ENCODE results near the gene POU3F1. TPM values are rescaled to one million over a fixed set of nuclear protein-coding genes. Genes with fewer than 3 reads are reported as not detected.
A peak's percentile ranks its signal among the peaks of the same experiment; 100 is the strongest.

The POU3F1 gene
- total RNA-seq, 1 donor from 2014 or later = 0.32 TPM

DNA sequence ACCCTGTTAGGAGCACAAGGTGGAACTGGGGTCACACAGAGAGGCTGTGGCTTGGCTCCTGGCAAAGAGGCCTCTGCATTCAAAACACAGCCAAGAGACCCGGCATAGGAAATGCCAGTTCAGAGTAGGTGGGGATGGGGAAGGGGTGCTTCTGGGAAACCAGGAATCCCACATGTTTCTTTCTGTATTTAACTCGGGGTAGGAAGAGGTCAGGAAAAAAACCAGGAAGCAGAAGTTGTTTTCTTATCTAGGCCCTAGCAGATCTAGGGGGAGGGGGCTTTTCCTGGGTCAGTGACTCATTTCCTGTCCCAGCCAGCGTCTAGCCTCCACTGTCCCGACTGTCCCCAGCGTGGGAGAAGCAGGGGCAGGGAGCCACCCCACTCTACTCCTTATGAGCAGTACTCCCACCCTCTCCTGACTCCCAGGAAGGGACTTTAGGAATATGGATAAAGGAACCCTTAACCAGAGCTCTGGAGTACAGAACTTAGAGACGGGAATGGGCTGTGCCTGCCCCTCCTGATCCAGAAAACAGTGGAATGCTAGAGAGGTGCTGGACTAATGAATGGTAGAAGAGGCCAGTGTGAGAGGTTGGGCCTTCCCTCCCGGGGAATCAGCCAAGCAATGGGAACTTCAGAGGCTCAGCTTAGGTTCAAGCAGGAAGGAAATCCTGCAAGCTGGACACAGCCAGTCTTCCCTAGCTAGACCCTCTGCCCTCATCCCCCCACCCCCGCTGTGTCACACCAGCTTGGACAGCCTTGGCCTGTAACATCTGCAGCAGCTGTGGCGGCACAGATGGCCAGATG, 47.0 kb downstream of the POU3F1 start:
- no peak for DNase-seq (ENCODE audit: low spot score)
- H3K9me3 Mint-ChIP-seq = no peaks in the 10 kb centered on the region
- H3K36me3 Mint-ChIP-seq (ENCODE audit: low read depth) = peaks cover 57% of the 10 kb centered on the region
- peak overlapping the region; percentile 94 for H3K27ac Mint-ChIP-seq
- peaks cover 66% of the 10 kb centered on the region for H3K4me1 Mint-ChIP-seq (ENCODE audit: low read depth)
- peak overlapping the region; percentile 65 for H3K4me3 Mint-ChIP-seq (ENCODE audit: low read depth)
- no peaks in the 10 kb centered on the region for H3K27me3 Mint-ChIP-seq (ENCODE audit: low read depth)
- intact Hi-C loops (cut with micrococcal nuclease) = loop anchor here (10.0 kb wide), 1 partner anchor 525 kb away; the partner anchor contains the start of gene ZC3H12A

DNA sequence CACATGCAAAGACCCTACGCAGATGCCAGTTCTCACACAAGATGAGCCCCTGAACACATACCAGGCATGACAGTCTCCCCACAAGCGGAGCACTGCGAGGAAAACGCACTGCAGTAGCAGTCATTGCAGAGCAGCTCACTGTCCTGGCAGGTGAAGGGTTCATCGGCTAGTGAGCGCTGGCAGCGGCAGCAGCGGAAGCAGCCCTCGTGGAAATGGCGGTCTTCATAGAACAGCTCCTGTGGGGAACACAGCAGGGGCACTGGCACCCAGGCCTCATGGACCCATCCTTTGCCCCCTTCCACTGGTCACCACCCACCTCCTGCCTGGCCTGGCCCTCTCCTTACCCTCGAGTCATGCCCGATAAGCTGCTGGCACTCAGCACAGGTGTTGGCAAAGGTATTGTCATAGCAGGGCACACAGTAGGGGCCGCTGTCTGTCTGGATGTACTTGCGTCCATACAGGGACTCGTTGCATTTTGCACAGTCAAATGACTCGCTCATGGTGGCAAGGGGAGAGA, 47.6 kb downstream of the POU3F1 start:
- H3K36me3 Mint-ChIP-seq (ENCODE audit: low read depth) = peaks cover 53% of the 10 kb centered on the region
- H3K4me1 Mint-ChIP-seq (ENCODE audit: low read depth) = peaks cover 62% of the 10 kb centered on the region
- intact Hi-C loops (cut with micrococcal nuclease) = loop anchor here (10.0 kb wide), 1 partner anchor 524 kb away; the partner anchor contains the start of gene ZC3H12A
- peak overlapping the region; percentile 65 for H3K4me3 Mint-ChIP-seq (ENCODE audit: low read depth)
- H3K27ac Mint-ChIP-seq = peak overlapping the region; percentile 94
- DNase-seq (ENCODE audit: low spot score) = no peak
- no peaks in the 10 kb centered on the region for H3K9me3 Mint-ChIP-seq
- H3K27me3 Mint-ChIP-seq (ENCODE audit: low read depth) = no peaks in the 10 kb centered on the region

DNA sequence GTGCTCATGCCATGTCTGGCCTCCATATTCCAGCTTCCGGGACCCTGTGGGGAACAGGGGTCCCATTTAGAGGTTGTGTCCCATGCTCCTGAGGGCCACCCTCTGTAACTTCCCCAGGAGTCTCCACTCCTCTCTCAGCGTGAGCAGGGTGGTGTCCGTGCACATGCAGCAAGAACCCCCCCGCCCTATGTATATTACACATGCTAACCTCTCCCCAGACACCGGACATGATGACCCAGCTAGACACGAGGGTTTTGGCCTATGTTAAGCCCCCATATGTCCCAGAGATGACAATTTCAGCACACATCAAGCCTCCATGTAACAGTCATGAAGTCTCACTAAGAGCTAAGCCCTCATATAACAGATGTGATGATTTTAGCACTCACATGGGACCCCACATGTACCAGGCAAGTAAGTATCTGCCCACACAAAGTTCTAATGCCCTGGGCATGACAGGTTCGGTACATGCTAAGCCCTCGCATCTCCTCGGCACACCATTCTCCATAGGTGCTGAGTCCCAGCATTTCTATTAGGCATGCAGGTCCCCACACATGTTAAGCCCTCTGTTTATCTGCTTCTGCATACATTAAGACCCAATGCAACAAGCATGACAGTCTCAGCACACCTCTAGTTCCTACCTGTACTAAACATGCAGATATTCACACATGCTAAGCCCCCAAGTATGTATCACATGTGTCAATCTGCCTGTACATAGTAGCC, 48.3 kb downstream of the POU3F1 start:
- intact Hi-C loops (cut with micrococcal nuclease) = loop anchor here (10.0 kb wide), 1 partner anchor 523 kb away; the partner anchor contains the start of gene ZC3H12A
- peak overlapping the region; percentile 58 for H3K27ac Mint-ChIP-seq
- no peaks in the 10 kb centered on the region for H3K27me3 Mint-ChIP-seq (ENCODE audit: low read depth)
- H3K4me3 Mint-ChIP-seq (ENCODE audit: low read depth) = peak overlapping the region; percentile 1
- peaks cover 54% of the 10 kb centered on the region for H3K4me1 Mint-ChIP-seq (ENCODE audit: low read depth)
- H3K9me3 Mint-ChIP-seq = no peaks in the 10 kb centered on the region
- peaks cover 48% of the 10 kb centered on the region for H3K36me3 Mint-ChIP-seq (ENCODE audit: low read depth)
- DNase-seq (ENCODE audit: low spot score) = no peak

DNA sequence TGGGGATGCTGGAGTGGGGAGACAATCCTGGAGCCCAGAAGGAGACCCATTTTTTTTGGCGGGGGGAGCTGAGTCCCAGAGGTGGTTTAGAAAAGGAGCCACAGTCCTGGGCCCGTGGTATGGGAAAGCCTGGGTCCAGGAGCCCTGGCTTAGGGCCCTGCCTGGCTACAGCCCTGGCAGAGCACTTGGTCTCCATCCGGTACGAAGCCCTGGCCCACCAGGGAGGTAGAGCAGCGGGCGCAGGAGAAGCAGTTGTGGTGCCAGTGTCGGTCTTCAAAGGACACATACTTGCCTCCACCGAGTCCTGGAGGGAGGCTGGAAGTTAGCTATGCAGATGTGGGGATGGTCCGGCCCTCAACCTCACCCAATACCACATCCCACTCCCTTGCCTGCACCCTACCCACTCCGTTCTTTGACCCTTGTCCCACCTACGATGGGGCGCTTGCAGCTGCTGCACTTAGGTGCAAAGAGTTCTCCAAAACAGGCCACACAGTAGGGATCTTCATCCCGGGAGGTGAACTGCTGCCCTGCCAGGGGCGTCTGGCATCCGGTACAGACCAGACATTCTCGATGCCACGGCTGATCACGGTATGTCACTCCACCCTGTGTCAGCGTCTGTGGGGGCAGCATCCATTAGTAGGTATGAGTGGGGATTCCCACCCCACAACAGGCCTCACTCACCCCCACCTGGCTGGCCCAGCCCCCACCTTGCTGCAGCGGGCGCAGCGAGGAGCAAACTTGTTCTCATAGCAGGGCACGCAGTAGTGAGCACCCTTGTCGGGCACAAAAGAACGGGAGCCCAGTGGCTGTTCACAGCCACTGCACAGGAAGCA, 49.1 kb downstream of the POU3F1 start:
- Mint-ChIP-seq H3K27ac (peak overlapping the region; percentile 22), H3K36me3 (ENCODE audit: low read depth) (peaks cover 48% of the 10 kb centered on the region), H3K27me3 (ENCODE audit: low read depth) (no peaks in the 10 kb centered on the region), H3K4me3 (ENCODE audit: low read depth) (no peak overlapping the region), H3K9me3 (no peaks in the 10 kb centered on the region), H3K4me1 (ENCODE audit: low read depth) (peaks cover 53% of the 10 kb centered on the region)
- DNase-seq (ENCODE audit: low spot score) = no peak
- intact Hi-C loops (cut with micrococcal nuclease) = loop anchor here (10.0 kb wide), 1 partner anchor 523 kb away; the partner anchor contains the start of gene ZC3H12A

DNA sequence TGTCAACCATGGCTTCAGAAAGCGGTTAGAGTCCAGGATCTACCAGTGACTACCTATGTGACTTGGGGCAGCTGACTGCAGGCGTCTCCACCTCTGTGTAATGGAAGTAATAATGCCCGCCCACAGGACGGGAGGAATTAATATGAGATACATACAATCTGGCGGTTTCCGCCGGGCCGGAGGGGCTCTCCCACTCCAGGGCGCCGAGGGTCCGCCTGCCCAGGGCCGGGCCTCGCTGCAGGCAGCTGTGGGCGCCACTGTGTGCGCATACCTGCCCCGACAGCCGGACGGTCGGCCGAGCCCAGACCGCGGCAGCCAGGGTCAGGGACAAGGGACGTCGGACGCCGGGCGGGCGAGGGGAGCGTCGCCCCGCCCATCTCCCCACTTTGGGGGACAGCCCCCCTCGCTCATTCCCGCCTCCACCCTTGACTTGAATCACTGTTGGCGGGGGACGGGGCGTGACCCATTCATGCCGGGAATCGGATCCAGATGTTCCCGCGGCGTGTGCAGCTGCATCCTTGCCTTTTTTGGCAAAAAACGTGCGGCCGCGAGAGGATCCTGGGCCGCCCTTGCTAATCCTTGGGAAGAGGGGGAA, 50.7 kb downstream of the POU3F1 start:
- Mint-ChIP-seq H3K4me3 (ENCODE audit: low read depth) (peak overlapping the region; percentile 54), H3K9me3 (no peaks in the 10 kb centered on the region), H3K36me3 (ENCODE audit: low read depth) (peaks cover 44% of the 10 kb centered on the region), H3K27ac (peak overlapping the region; percentile 75), H3K4me1 (ENCODE audit: low read depth) (peaks cover 45% of the 10 kb centered on the region), H3K27me3 (ENCODE audit: low read depth) (no peaks in the 10 kb centered on the region)
- intact Hi-C loops (cut with micrococcal nuclease) = loop anchor here (10.0 kb wide), 1 partner anchor 521 kb away; the partner anchor contains the start of gene ZC3H12A
- no peak for DNase-seq (ENCODE audit: low spot score)

DNA sequence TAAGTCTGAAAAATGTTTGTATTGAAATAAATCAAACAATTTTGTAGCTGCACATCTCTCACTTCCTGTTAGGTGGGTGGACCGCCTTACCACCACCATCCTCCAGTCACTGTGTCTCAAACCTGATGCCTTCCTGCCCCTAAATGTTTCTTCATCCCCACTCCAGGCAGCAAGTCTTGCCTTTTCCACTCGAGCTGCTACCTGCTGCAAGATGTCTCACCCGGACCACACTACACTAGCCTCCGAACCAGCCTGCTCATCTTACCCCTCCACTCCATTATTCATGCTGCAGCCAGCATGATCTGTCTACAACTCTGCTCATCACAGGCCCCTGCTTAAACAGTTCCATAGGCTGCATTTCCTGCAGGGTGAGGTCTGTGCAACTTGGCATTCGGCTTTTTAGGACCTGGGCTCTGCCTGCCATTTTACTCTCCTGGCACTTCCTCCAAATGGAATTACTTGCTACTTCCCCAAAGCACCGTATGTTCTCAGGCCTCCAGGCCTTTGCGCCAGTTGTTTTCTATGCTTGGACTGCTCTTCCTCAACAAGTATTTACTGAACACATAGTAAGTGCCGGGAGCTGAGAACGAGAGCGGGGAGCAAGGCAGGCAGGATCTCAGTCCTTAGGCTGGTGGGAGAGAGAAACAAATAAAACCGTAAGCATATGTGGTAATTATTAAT, 51.6 kb downstream of the POU3F1 start:
- intact Hi-C loops (cut with micrococcal nuclease) = loop anchor here (5.0 to 10.0 kb wide), 2 partner anchors 303 to 520 kb away; partner anchors contain the start of genes CDCA8 and ZC3H12A
- Mint-ChIP-seq H3K36me3 (ENCODE audit: low read depth) (peaks cover 41% of the 10 kb centered on the region), H3K4me1 (ENCODE audit: low read depth) (peaks cover 40% of the 10 kb centered on the region), H3K27ac (peak overlapping the region; percentile 88), H3K4me3 (ENCODE audit: low read depth) (peak overlapping the region; percentile 78), H3K27me3 (ENCODE audit: low read depth) (no peaks in the 10 kb centered on the region), H3K9me3 (no peaks in the 10 kb centered on the region)
- no peak for DNase-seq (ENCODE audit: low spot score)

Other genes with a start within 250 kb of the POU3F1 start
- gene C1orf122, start 239.0 kb downstream of the POU3F1 start, total RNA-seq = 22.6 and 24.5 TPM in 2 replicates
- gene YRDC, start 238.6 kb downstream of the POU3F1 start, total RNA-seq = 45.2 and 46.5 TPM in 2 replicates
- gene MTF1, start 187.2 kb downstream of the POU3F1 start, total RNA-seq = 24.8 and 27.8 TPM in 2 replicates
- gene INPP5B, start 99.7 kb downstream of the POU3F1 start, total RNA-seq = 23.1 and 24.2 TPM in 2 replicates
- 105 and 112 TPM in 2 replicates for gene SF3A3, start 56.8 kb downstream of the POU3F1 start, total RNA-seq
- gene FHL3, start 41.3 kb downstream of the POU3F1 start, total RNA-seq = 30.1 and 33.3 TPM in 2 replicates
- gene UTP11, start 34.1 kb downstream of the POU3F1 start, total RNA-seq = 78.8 and 79.0 TPM in 2 replicates